K562 (cell line): ENCODE data around the gene XPO4. TPM values are rescaled to one million over a fixed set of nuclear protein-coding genes. Genes with fewer than 3 reads are reported as not detected.

ENCODE experiments used
- ATAC-seq: fragments of 200-7000 bp; cut with Tn5 transposase; 3 replicates; pipeline ENCODE4 v1.9.1; 2020; ENCODE audit warnings: moderate library complexity
- BruUV-seq: library from RNA; stranded (reverse); fragments of 400-500 nt; replicated peaks from 2 replicates; lab custom pipeline; 2021; lab: Mats Ljungman, UMichigan
- CTCF ChIA-PET: fragments of 300-600 bp; formaldehyde crosslinking; extraction: SDS; loops from one replicate; lab custom pipeline; 2021; ENCODE audit warnings: low intra/inter-chr PET ratio; lab: Yijun Ruan, JAX
- POLR2A ChIA-PET: fragments of 300-600, 350-650 bp; sonication (Branson Sonifier 250); formaldehyde crosslinking; extraction: SDS; loops from one replicate; lab custom pipeline; 2021; ENCODE audit warnings: antibody characterized with exemption, inconsistent platforms; lab: Yijun Ruan, JAX
- DNase-seq, 4 experiments: peaks; one replicate each; pipeline versions ENCODE4 v3.0.0 to v3.0.0-alpha.2; 2011 to 2018; ENCODE audit warnings: low spot score in 3 of 4, mixed read lengths in 3 of 4; ENCODE audit errors: extremely low read depth in 1 of 4
- FAIRE-seq: peaks from 2 replicates; lab custom pipeline; 2011; peaks lifted over from hg19 to GRCh38; lab: Jason Lieb, UNC
- H2AFZ ChIP-seq: 2 replicates; pipeline ENCODE4 v1.6.0; 2011; ENCODE audit warnings: low read depth, low read length, control low read depth, inconsistent platforms
- H3K27ac ChIP-seq: fragments of 200-600 bp; 3 replicates; pipeline ENCODE4 v1.8.0; 2011; ENCODE audit warnings: low read depth, mild to moderate bottlenecking, control low read depth, inconsistent platforms, low read length, moderate library complexity, mixed read lengths; ENCODE audit errors: extremely low read depth
- H3K27me3 ChIP-seq, 2 experiments: fragments of 300-600 bp in 1 of 2; 2 replicates in 1 of 2; 3 replicates in 1 of 2; pipeline versions ENCODE4 v1.6.0 to v1.8.0; 2011; ENCODE audit warnings: inconsistent platforms in 2 of 2, low read length in 2 of 2, mild to moderate bottlenecking in 1 of 2, mixed read lengths in 1 of 2, moderate library complexity in 1 of 2; ENCODE audit not compliant: control insufficient read depth in 2 of 2, insufficient read depth in 2 of 2
- H3K36me3 ChIP-seq: fragments of 300-600 bp; 3 replicates; pipeline ENCODE4 v1.8.0; 2011; ENCODE audit warnings: mild to moderate bottlenecking, low read length, inconsistent platforms; ENCODE audit not compliant: control insufficient read depth, insufficient read depth
- H3K4me1 ChIP-seq, 2 experiments: fragments of 200-600 bp in 1 of 2; replicated peaks in 1 of 2; 2 replicates in 1 of 2; 3 replicates in 1 of 2; pipeline versions ENCODE4 v1.5.1 to v1.8.0; 2011; ENCODE audit warnings: inconsistent platforms in 2 of 2, low read length in 2 of 2, mild to moderate bottlenecking in 1 of 2, mixed read lengths in 1 of 2, moderate library complexity in 1 of 2; ENCODE audit not compliant: control insufficient read depth in 2 of 2, insufficient read depth in 2 of 2
- H3K4me2 ChIP-seq: 2 replicates; pipeline ENCODE4 v1.6.1; 2011; ENCODE audit warnings: low read length, control low read depth, inconsistent platforms, mixed read lengths; ENCODE audit not compliant: insufficient read depth
- H3K4me3 ChIP-seq: fragments of 200-600 bp; sonication (generic), shearing (Covaris generic); 2 replicates; pipeline ENCODE4 v1.5.1; 2016; ENCODE audit warnings: control low read depth, inconsistent platforms
- H3K79me2 ChIP-seq: fragments of 200-600 bp; 3 replicates; pipeline ENCODE4 v1.8.0; 2011; ENCODE audit warnings: low read length, inconsistent platforms; ENCODE audit not compliant: control insufficient read depth, insufficient read depth
- H3K9ac ChIP-seq, 2 experiments: 2 replicates each; pipeline versions ENCODE4 v1.6.0 to v1.6.1; 2011; ENCODE audit warnings: low read depth in 2 of 2, low read length in 2 of 2, control low read depth in 1 of 2, inconsistent platforms in 1 of 2, mild to moderate bottlenecking in 1 of 2, mixed read lengths in 1 of 2; ENCODE audit not compliant: insufficient read depth in 1 of 2
- H3K9me1 ChIP-seq: one replicate; pipeline ENCODE4 v1.6.0; 2011; ENCODE audit warnings: inconsistent platforms, mild to moderate bottlenecking, low read length, moderate library complexity; ENCODE audit not compliant: control insufficient read depth, insufficient read depth
- H3K9me3 ChIP-seq: replicated peaks from 2 replicates; pipeline ENCODE4 v1.5.1; 2011; ENCODE audit warnings: low read depth, low read length, inconsistent platforms; ENCODE audit not compliant: control insufficient read depth, insufficient read depth
- H4K20me1 ChIP-seq: replicated peaks from 2 replicates; pipeline ENCODE4 v1.6.1; 2011; ENCODE audit warnings: low read length, inconsistent platforms, mixed read lengths; ENCODE audit not compliant: control insufficient read depth, insufficient read depth
- ARHGAP35 ChIP-seq: fragments of 450-650 bp; IDR thresholded peaks from 2 replicates; pipeline ENCODE4 v1.6.1; 2018; ENCODE audit not compliant: partially characterized antibody
- BHLHE40 ChIP-seq: IDR thresholded peaks from 2 replicates; pipeline ENCODE4 v1.6.1; 2011; ENCODE audit warnings: low read length, improper control_type of control experiment
- DIDO1 ChIP-seq: fragments of 450-650 bp; IDR thresholded peaks from 2 replicates; pipeline ENCODE4 v1.6.1; 2016; ENCODE audit warnings: low read depth, missing biosample characterization, missing genetic modification characterization
- HOMEZ ChIP-seq: fragments of 250-450 bp; sonication (Bioruptor Pico); IDR thresholded peaks from 2 replicates; pipeline ENCODE4 v1.4.0; 2020; ENCODE audit warnings: mild to moderate bottlenecking, moderate library complexity
- JUN ChIP-seq, 2 experiments: sonication (generic) in 1 of 2; formaldehyde crosslinking in 1 of 2; IDR thresholded peaks; 2 replicates each; pipeline versions ENCODE4 v1.6.1 to v1.8.0; 2012 to 2022; ENCODE audit warnings: borderline replicate concordance in 2 of 2, mild to moderate bottlenecking in 2 of 2, improper control_type of control experiment in 1 of 2, low read depth in 1 of 2, low read length in 1 of 2, missing genetic modification reagents in 1 of 2
- MEIS2 ChIP-seq: fragments of 450-650 bp; IDR thresholded peaks from 2 replicates; pipeline ENCODE4 v1.6.1; 2014; ENCODE audit warnings: mild to moderate bottlenecking; ENCODE audit not compliant: partially characterized antibody
- MLLT1 ChIP-seq, 2 experiments: fragments of 450-650 bp; IDR thresholded peaks; 2 replicates each; pipeline ENCODE4 v1.6.1; 2016
- SIRT6 ChIP-seq: IDR thresholded peaks from one replicate; pipeline ENCODE4 v1.6.1; 2012; ENCODE audit warnings: low read depth, mild to moderate bottlenecking, control low read depth, inconsistent platforms, low read length, moderate library complexity
- VEZF1 ChIP-seq: fragments of 200-800 bp; sonication (Bioruptor generic); IDR thresholded peaks from 2 replicates; pipeline ENCODE4 v1.6.1; 2017; ENCODE audit warnings: missing genetic modification characterization, missing compliant biosample characterization
- ZBTB17 ChIP-seq: fragments of 450-650 bp; formaldehyde crosslinking; IDR thresholded peaks from 2 replicates; pipeline ENCODE4 v1.4.0; 2020; ENCODE audit warnings: mild to moderate bottlenecking
- ZNF12 ChIP-seq: sonication (generic); formaldehyde crosslinking; IDR thresholded peaks from 2 replicates; pipeline ENCODE4 v1.4.0; 2020; ENCODE audit warnings: mild to moderate bottlenecking, missing genetic modification reagents
- ZNF644 ChIP-seq: fragments of 200-800 bp; sonication (Bioruptor generic); IDR thresholded peaks from 2 replicates; pipeline ENCODE4 v1.6.1; 2016; ENCODE audit warnings: low read depth, missing genetic modification characterization, missing compliant biosample characterization
- ZNF699 ChIP-seq: fragments of 250-450 bp; sonication (Bioruptor Pico); IDR thresholded peaks from 2 replicates; pipeline ENCODE4 v1.8.0; 2021; ENCODE audit warnings: mild to moderate bottlenecking, moderate library complexity; ENCODE audit not compliant: insufficient replicate concordance
- WGBS: fragments of 100-300 bp; shearing (Covaris generic); methylation state at CpG from one replicate; pipeline ENCODE4 v1.1.6; 2016; ENCODE audit warnings: low coverage, mixed read lengths; ENCODE audit not compliant: insufficient coverage; ENCODE audit errors: missing lambda C conversion rate; 5-methylcytosine and 5-hydroxymethylcytosine counted together
- in situ Hi-C: fragments of 300-500 bp; cut with MboI; formaldehyde crosslinking; loops from 4 replicates; pipeline ENCODE4 v1.15.0; 2018; ENCODE audit warnings: inconsistent platforms, mixed read lengths
- intact Hi-C: fragments of 100-400 bp; cut with micrococcal nuclease; formaldehyde crosslinking; loops from 2 replicates; pipeline ENCODE4 v1.14.2; 2022
- polyA plus RNA-seq, 8 experiments: library from polyadenylated mRNA; depleted of rRNA in 4 of 8; stranded (reverse) in 5 of 8; unstranded in 3 of 8; fragments of >200 nt; fragmentation: Nextera tagmentation in 2 of 8; fragmentation: Illumina TruSeq in 1 of 8; extraction: Ambion mirVana in 2 of 8; extraction: Trizol in 1 of 8; gene quantifications; 2 replicates each; pipeline versions ENCODE4 v1.2.1 to v1.2.3, GENCODE V29; 2011 to 2014; ENCODE audit warnings: inconsistent platforms in 1 of 8, missing spikeins in 1 of 8
- total RNA-seq, 7 experiments: library from RNA; depleted of rRNA in 6 of 7; stranded (reverse); fragments of >200 nt in 6 of 7; fragmentation: Illumina TruSeq in 2 of 7; extraction: Trizol in 2 of 7; gene quantifications; 2 replicates each; pipeline versions ENCODE4 v1.2.1 to v1.2.3, GENCODE V29; 2011 to 2021; ENCODE audit warnings: low replicate concordance in 1 of 7
- TF ChIP-seq, protein P1 (sequence below): fragments of 250-450 bp; sonication (Bioruptor Pico); IDR thresholded peaks from 2 replicates; pipeline ENCODE4 v1.9.0; 2021; ENCODE audit warnings: mild to moderate bottlenecking, inconsistent platforms
- TF ChIP-seq, protein P2 (sequence below): fragments of 250-450 bp; sonication (Bioruptor Pico); IDR thresholded peaks from 2 replicates; pipeline ENCODE4 v1.6.1; 2021; ENCODE audit warnings: mild to moderate bottlenecking

Gene XPO4
- total and polyA plus RNA-seq, 9 of the 15 experiments (the other 6 are each of a cell fraction or from before 2014, with no cell fraction given) = 5.5 to 25.1 (median 17.5) TPM

GRCh38 chr13:20808874-20809273, 93.7 kb downstream of the XPO4 start:
- Histone ChIP-seq H3K9me3 (no peaks in the 10 kb centered on the region), H3K9me1 (no peaks in the 10 kb centered on the region), H3K9ac (no peak overlapping the region), H2AFZ (no peak overlapping the region), H3K27ac (no peak overlapping the region), H3K36me3 (peaks cover 58% of the 10 kb centered on the region; the same call in 2 of the 3 replicates), H3K27me3 (no peaks in the 10 kb centered on the region), H3K4me2 (no peak overlapping the region), H3K4me3 (no peak overlapping the region), H4K20me1 (no peaks in the 10 kb centered on the region), H3K79me2 (peaks cover 3% of the 10 kb centered on the region; the same call in 1 of the 3 replicates), H3K4me1 (no peaks in the 10 kb centered on the region)
- BruUV-seq = no TSS peak
- 95% methylated on average over 4 of the region's 4 CpGs for WGBS
- no peak for ATAC-seq
- no peak for FAIRE-seq
- no peak for DNase-seq
- CTCF ChIA-PET = no interaction called here
- intact Hi-C loops (no loop called here), in situ Hi-C loops (no loop called here)
- POLR2A ChIA-PET = interaction anchor here (1.1 kb wide), 1 partner anchor 15 kb away, joined by 3 read pairs; no protein-coding TSS in a partner anchor
- TF ChIP-seq ZBTB17 (CRISPR knock-in tag) = no peak
- TF ChIP-seq, protein P1, sequence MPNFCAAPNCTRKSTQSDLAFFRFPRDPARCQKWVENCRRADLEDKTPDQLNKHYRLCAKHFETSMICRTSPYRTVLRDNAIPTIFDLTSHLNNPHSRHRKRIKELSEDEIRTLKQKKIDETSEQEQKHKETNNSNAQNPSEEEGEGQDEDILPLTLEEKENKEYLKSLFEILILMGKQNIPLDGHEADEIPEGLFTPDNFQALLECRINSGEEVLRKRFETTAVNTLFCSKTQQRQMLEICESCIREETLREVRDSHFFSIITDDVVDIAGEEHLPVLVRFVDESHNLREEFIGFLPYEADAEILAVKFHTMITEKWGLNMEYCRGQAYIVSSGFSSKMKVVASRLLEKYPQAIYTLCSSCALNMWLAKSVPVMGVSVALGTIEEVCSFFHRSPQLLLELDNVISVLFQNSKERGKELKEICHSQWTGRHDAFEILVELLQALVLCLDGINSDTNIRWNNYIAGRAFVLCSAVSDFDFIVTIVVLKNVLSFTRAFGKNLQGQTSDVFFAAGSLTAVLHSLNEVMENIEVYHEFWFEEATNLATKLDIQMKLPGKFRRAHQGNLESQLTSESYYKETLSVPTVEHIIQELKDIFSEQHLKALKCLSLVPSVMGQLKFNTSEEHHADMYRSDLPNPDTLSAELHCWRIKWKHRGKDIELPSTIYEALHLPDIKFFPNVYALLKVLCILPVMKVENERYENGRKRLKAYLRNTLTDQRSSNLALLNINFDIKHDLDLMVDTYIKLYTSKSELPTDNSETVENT (CRISPR knock-in tag) = no peak
- no peak for TF ChIP-seq VEZF1
- TF ChIP-seq, protein P2, sequence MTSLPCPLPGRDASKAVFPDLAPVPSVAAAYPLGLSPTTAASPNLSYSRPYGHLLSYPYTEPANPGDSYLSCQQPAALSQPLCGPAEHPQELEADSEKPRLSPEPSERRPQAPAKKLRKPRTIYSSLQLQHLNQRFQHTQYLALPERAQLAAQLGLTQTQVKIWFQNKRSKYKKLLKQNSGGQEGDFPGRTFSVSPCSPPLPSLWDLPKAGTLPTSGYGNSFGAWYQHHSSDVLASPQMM = no peak
- no peak for TF ChIP-seq JUN (IDR thresholded peaks at IDR 0.05; ENCODE audit: borderline replicate concordance, low read depth, low read length)
- no peak for TF ChIP-seq JUN (CRISPR knock-in tag; IDR thresholded peaks at IDR 0.05; ENCODE audit: borderline replicate concordance)
- no peak for TF ChIP-seq ZNF644 (tag)
- TF ChIP-seq HOMEZ (CRISPR knock-in tag) = no peak
- TF ChIP-seq SIRT6 = no peak
- no peak for TF ChIP-seq ZNF12
- TF ChIP-seq DIDO1 (tag) = no peak
- no peak for TF ChIP-seq BHLHE40
- no peak for TF ChIP-seq MLLT1 (IDR thresholded peaks at IDR 0.05)
- no peak for TF ChIP-seq MEIS2
- no peak for TF ChIP-seq ZNF699 (CRISPR knock-in tag)
- no peak for TF ChIP-seq ARHGAP35
